GM18498 (cell line): ENCODE results near the gene HIGD1C.
"Not testable (repeated sequence)": the region's sequence is repeated elsewhere in the genome, so short reads cannot be mapped to it uniquely, and the experiment has no call there.

Source experiments
- ATAC-seq: cut with Tn5 transposase; IDR thresholded peaks from one replicate; pipeline ENCODE4 v1.9.1; 2021; ENCODE audit warnings: mild to moderate bottlenecking, moderate library complexity; ENCODE audit not compliant: unreplicated experiment

The HIGD1C gene

GRCh38 chr12:51013441-51013840 lies 61.1 kb downstream of the HIGD1C start:
- no peak for ATAC-seq

DNA sequence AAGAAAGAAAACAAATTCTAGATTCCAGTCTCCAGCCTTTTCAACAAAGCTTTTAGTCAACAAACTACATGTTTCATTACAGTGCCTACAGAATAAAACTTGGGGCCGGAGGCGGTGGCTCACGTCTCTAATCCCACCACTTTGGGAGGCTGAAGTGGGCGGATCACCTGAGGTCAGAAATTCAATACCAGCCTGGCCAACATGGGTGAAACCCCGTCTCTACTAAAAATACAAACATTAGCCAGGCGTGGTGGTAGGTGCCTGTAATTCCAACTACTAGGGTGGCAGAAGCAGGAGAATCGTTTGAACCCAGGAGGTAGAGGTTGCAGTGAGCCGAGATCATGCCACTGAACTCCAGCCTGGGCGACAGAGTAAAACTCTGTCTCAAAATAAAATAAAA lies 62.1 kb downstream of the HIGD1C start:
- ATAC-seq = not testable (repeated sequence)

- no peak for ATAC-seq
Measured at GRCh38 chr12:51017452-51017851, 65.1 kb downstream of the HIGD1C start.

GRCh38 chr12:51018956-51019355 lies 66.6 kb downstream of the HIGD1C start:
- no peak for ATAC-seq

DNA sequence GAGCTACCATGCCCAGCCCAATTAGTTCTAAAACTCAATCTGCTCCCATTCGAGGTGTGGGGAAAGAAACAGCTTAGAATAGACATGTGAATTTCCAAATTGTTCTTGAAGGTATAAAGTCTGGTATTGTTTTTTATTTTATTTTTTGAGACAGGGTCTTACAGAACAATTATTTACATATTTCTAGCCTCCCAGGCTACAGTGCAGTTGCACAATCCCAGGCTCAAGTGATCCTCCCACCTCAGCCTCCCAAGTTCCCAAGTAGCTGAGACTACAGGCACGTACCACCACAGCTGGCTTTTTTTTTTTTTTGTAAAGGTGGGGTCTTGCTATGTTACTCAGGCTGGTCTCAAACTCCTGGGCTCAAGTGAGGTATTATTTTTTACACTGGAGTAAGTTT lies 67.6 kb downstream of the HIGD1C start:
- ATAC-seq = no peak
